Type B pancreatic cell (in vitro differentiated cells): ENCODE data around the gene RNF13. TPM values are rescaled to one million over a fixed set of nuclear protein-coding genes. Genes with fewer than 3 reads are reported as not detected.
"Not testable (repeated sequence)": the region's sequence is repeated elsewhere in the genome, so short reads cannot be mapped to it uniquely, and the experiment has no call there.

Source experiments
- DNase-seq: peaks from one replicate; pipeline ENCODE4 v3.0.0; 2021; ENCODE audit warnings: mixed read lengths; ENCODE audit not compliant: unreplicated experiment; ENCODE audit errors: extremely low spot score
- H3K27ac Mint-ChIP-seq: 2 replicates; pipeline ENCODE4 v1.8.0; 2021; ENCODE audit warnings: mild to moderate bottlenecking, mixed read lengths
- H3K27me3 Mint-ChIP-seq: 2 replicates; pipeline ENCODE4 v1.8.0; 2021; ENCODE audit warnings: mixed read lengths
- H3K36me3 Mint-ChIP-seq: 2 replicates; pipeline ENCODE4 v1.8.0; 2021; ENCODE audit warnings: mixed read lengths
- H3K4me1 Mint-ChIP-seq: one replicate; pipeline ENCODE4 v1.8.0; 2021; ENCODE audit warnings: mixed read lengths; ENCODE audit not compliant: unreplicated experiment
- H3K4me3 Mint-ChIP-seq: 2 replicates; pipeline ENCODE4 v1.8.0; 2021; ENCODE audit warnings: mild to moderate bottlenecking, mixed read lengths
- H3K9me3 Mint-ChIP-seq: 2 replicates; pipeline ENCODE4 v1.8.0; 2021; ENCODE audit warnings: mixed read lengths
- total RNA-seq: library from RNA; stranded (reverse); gene quantifications from 2 replicates; pipeline ENCODE4 v1.2.1, GENCODE V29; 2021; ENCODE audit warnings: low replicate concordance
- TF ChIP-seq, protein P1 (sequence below): fragments of 200-600 bp; sonication (generic); conservative IDR thresholded peaks from 2 replicates; pipeline ENCODE4 v1.5.0; 2021; ENCODE audit warnings: antibody characterized with exemption, mild to moderate bottlenecking

RNF13 gene
- total RNA-seq, 1 donor from 2014 or later = 40.6 TPM

DNA sequence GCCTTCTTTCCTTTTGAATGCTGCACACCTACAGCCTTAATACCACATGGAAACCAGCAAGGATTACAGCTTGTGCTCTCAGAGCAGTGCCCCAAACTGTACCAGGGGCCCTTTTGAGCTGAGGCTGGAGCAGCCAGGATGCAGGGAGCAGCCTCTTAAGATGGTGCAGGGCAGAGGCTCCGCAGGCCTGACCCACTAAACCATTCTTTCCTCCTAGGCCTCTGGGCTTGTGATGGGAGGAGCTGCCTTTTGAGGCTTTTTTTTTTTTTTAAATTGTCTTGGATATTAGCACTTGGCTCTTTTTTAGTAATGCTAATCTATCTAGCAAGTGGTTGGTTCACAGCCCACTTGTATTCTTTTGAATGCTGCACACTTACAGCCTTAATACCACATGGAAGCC, 120.0 kb downstream of the RNF13 start:
- Mint-ChIP-seq H3K9me3 (no peaks in the 10 kb centered on the region), H3K27me3 (no peaks in the 10 kb centered on the region), H3K36me3 (peaks cover 18% of the 10 kb centered on the region), H3K4me3 (no peak overlapping the region), H3K4me1 (no peaks in the 10 kb centered on the region), H3K27ac (no peak overlapping the region)
- TF ChIP-seq, protein P1, sequence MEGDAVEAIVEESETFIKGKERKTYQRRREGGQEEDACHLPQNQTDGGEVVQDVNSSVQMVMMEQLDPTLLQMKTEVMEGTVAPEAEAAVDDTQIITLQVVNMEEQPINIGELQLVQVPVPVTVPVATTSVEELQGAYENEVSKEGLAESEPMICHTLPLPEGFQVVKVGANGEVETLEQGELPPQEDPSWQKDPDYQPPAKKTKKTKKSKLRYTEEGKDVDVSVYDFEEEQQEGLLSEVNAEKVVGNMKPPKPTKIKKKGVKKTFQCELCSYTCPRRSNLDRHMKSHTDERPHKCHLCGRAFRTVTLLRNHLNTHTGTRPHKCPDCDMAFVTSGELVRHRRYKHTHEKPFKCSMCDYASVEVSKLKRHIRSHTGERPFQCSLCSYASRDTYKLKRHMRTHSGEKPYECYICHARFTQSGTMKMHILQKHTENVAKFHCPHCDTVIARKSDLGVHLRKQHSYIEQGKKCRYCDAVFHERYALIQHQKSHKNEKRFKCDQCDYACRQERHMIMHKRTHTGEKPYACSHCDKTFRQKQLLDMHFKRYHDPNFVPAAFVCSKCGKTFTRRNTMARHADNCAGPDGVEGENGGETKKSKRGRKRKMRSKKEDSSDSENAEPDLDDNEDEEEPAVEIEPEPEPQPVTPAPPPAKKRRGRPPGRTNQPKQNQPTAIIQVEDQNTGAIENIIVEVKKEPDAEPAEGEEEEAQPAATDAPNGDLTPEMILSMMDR = no peak
- no peak for DNase-seq

DNA sequence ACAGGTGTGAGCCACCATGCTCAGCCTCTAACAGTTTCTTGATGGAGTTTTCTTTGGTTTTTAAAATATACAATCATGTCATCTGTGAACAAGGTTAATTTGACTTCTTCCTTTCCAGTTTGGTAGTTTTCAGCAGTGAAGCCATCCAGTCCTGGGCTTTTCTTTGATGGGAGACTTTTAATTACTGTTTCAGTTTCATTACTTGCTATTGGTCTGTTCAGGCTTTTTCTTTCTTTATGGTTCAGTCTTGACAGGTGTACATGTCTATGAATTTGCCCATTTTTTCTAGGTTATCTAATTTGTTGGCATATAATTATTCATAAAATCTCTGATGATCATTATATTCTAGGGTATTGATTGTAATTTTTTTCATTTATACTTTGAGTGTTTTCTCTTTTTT, 120.8 kb downstream of the RNF13 start:
- DNase-seq = no peak
- no peaks in the 10 kb centered on the region for H3K27me3 Mint-ChIP-seq
- no peaks in the 10 kb centered on the region for H3K4me1 Mint-ChIP-seq
- H3K27ac Mint-ChIP-seq = no peak overlapping the region
- TF ChIP-seq, protein P1 = no peak
- no peaks in the 10 kb centered on the region for H3K9me3 Mint-ChIP-seq
- peaks cover 17% of the 10 kb centered on the region for H3K36me3 Mint-ChIP-seq
- H3K4me3 Mint-ChIP-seq = no peak overlapping the region

DNA sequence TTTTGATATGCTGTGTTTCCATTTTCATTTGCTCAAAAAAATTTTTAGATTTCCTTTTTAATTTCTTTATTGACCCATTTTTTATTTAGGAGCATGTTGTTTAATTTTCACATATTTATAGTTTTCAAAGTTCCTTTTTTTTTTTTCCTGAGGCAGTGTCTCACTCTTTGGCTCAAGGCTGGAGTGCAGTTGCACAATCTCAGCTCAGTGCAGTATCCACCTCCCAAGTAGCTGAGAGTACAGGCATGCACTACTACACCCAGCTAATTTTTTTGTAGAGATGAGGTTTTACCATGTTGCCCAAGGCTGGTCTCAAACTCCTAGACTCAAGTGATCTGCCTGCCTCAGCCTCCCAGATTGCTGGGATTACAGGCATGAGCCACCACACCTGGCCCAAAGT, 121.5 kb downstream of the RNF13 start:
- no peak for DNase-seq
- Mint-ChIP-seq H3K36me3 (peaks cover 20% of the 10 kb centered on the region), H3K4me3 (no peak overlapping the region), H3K27me3 (no peaks in the 10 kb centered on the region), H3K27ac (no peak overlapping the region), H3K9me3 (no peaks in the 10 kb centered on the region), H3K4me1 (no peaks in the 10 kb centered on the region)
- TF ChIP-seq, protein P1 = no peak

DNA sequence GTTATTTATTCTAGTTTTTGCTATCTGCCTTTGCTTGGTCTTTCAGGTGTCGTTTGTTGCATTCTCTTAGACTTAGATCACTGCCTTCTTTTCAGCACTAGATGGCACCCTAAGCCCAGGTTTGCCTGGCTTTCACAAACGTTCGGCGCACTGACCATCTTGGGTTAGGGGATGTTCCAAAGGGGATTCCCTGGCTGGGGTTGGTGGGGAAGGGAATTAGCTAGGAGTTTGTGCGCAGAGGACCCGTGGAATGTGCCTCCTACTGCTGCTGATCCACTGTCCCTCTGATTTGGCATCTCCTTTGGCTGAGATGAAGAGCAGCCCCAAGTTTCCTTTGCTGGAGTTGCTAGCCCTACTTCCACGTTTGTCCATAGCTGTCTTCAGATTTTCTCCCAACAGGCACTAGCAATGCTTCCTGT, 123.8 kb downstream of the RNF13 start:
- H3K9me3 Mint-ChIP-seq = no peaks in the 10 kb centered on the region
- H3K27ac Mint-ChIP-seq = no peak overlapping the region
- peaks cover 19% of the 10 kb centered on the region for H3K36me3 Mint-ChIP-seq
- no peaks in the 10 kb centered on the region for H3K27me3 Mint-ChIP-seq
- H3K4me3 Mint-ChIP-seq = no peak overlapping the region
- H3K4me1 Mint-ChIP-seq = no peaks in the 10 kb centered on the region
- TF ChIP-seq, protein P1 = peak; percentile 84
- DNase-seq = no peak

DNA sequence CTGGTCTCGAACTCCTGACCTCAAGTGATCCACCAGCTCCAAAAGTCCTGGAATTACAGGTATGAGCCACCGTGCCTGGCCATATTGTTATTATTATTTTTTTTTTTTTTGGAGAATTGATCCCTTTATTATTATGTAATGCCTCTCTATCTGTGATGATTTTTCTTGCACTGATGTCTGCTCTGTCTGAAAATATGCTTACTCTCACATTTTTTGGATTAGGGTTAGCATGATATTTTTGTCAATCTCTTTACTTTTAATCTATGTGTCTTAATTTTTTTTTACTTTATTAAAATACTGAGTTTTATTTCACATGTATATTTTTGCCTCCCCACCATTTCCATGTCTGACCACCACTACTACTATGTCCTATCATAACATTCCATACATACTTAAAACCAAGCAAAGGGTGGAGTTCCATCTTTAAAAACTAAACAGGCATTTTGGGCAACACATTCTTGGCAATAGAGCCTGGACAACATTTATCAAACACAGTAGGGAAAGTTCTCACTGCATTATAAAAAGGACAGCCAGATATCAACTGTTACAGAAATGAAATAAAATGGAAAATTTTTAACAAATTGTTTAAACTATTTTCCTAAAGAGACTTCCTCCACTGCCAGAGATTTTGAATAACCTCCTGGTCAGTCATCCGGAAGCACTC, 125.5 kb downstream of the RNF13 start:
- H3K27ac Mint-ChIP-seq, DNase-seq, H3K27me3 Mint-ChIP-seq, H3K4me1 Mint-ChIP-seq, H3K4me3 Mint-ChIP-seq, H3K9me3 Mint-ChIP-seq: not testable (repeated sequence)
- peaks cover 29% of the 10 kb centered on the region for H3K36me3 Mint-ChIP-seq

DNA sequence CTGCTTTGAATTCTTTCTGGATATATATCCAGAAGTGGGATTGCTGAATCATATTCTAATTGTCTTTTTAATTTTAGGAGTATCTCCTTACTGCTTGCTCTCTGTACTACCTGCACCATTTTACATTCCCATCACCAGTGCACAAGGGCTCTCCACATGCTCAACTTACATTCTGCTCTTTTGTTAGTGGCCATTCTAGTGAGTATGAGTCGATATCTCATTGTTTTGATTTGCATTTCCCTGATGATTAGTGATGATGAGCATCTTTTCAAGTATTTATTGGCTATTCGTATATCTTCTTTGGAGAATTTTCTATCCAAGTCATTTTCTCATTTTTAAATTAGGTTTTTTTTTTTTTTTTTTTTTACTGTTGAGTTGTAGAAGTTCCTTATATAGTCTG, 128.2 kb downstream of the RNF13 start:
- no peaks in the 10 kb centered on the region for H3K27me3 Mint-ChIP-seq
- no peak overlapping the region for H3K4me3 Mint-ChIP-seq
- no peak for DNase-seq
- TF ChIP-seq, protein P1 = no peak
- no peaks in the 10 kb centered on the region for H3K4me1 Mint-ChIP-seq
- H3K27ac Mint-ChIP-seq = no peak overlapping the region
- H3K9me3 Mint-ChIP-seq = peaks cover 4% of the 10 kb centered on the region
- peaks cover 40% of the 10 kb centered on the region for H3K36me3 Mint-ChIP-seq
